Mononuclear cell (primary cell): ENCODE data around the gene REC8. TPM values are rescaled to one million over a fixed set of nuclear protein-coding genes. Genes with fewer than 3 reads are reported as not detected.
"Not testable (repeated sequence)": the region's sequence is repeated elsewhere in the genome, so short reads cannot be mapped to it uniquely, and the experiment has no call there.

Experiments used
- H3K27me3 ChIP-seq: 2 replicates; pipeline ENCODE4 v1.6.0; 2011; ENCODE audit warnings: low read length, control low read depth; ENCODE audit not compliant: insufficient read depth
- H3K4me1 ChIP-seq: 2 replicates; pipeline ENCODE4 v1.5.1; 2011; ENCODE audit warnings: mild to moderate bottlenecking, low read length, control low read depth; ENCODE audit not compliant: insufficient read depth
- H3K4me3 ChIP-seq: 2 replicates; pipeline ENCODE4 v1.5.1; 2011; ENCODE audit warnings: mild to moderate bottlenecking, low read length, moderate library complexity
- H3K9me3 ChIP-seq: 2 replicates; pipeline ENCODE4 v1.5.1; 2011; ENCODE audit warnings: low read depth, mild to moderate bottlenecking, control low read depth, low read length
- total RNA-seq: library from RNA; depleted of rRNA; stranded (reverse); fragments of >200 nt; gene quantifications from one replicate; pipeline ENCODE4 v1.2.3, GENCODE V29; 2012

Gene REC8
- total RNA-seq, 1 donor, result 22.7 TPM

- Histone ChIP-seq H3K4me3 (no peak overlapping the region), H3K4me1 (peaks cover 57% of the 10 kb centered on the region), H3K9me3 (no peaks in the 10 kb centered on the region), H3K27me3 (no peaks in the 10 kb centered on the region)
Measured at GRCh38 chr14:24213866-24214662, 42.2 kb downstream of the REC8 start.

GRCh38 chr14:24215495-24216344 lies 43.8 kb downstream of the REC8 start, which contains the start of gene MDP1:
Gene MDP1, minus strand, starts transcription at chr14:24216066. Its CDS starts 111 bp downstream, at chr14:24215955.
- no peaks in the 10 kb centered on the region for H3K27me3 ChIP-seq
- peak within 1 kb of the TSS; percentile 87 for H3K4me3 ChIP-seq
- no peaks in the 10 kb centered on the region for H3K9me3 ChIP-seq
- peaks cover 47% of the 10 kb centered on the region for H3K4me1 ChIP-seq

- Histone ChIP-seq H3K4me3 (no peak overlapping the region), H3K27me3 (no peaks in the 10 kb centered on the region), H3K9me3 (no peaks in the 10 kb centered on the region), H3K4me1 (peaks cover 42% of the 10 kb centered on the region)
Measured at GRCh38 chr14:24216345-24216699, 44.4 kb downstream of the REC8 start.

DNA sequence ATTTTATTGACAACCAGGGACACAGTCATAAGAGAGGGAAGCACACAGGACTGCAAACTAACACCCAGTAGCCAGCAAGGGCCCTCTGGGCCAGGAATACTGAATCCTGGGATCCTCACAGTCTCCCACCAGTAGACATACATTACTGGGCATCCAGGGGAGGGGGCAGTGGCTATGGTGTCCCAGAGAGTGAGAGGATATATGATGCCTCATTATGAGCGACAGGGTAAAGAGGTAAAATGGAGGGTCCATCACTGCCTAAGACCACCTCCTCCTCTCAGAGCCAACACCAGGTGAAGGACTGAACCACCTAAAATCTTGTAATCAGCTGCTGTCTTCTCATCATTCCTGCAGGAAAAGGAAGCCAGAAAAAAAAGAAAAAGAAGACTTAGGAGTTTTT lies 45.0 kb downstream of the REC8 start:
- not testable (repeated sequence) for H3K27me3 ChIP-seq, H3K4me3 ChIP-seq, H3K9me3 ChIP-seq
- H3K4me1 ChIP-seq, result peaks cover 38% of the 10 kb centered on the region

- Histone ChIP-seq H3K4me1 (peaks cover 22% of the 10 kb centered on the region), H3K27me3 (no peaks in the 10 kb centered on the region), H3K9me3 (no peaks in the 10 kb centered on the region), H3K4me3 (no peak overlapping the region)
Measured at GRCh38 chr14:24219080-24219479, 47.2 kb downstream of the REC8 start.

DNA sequence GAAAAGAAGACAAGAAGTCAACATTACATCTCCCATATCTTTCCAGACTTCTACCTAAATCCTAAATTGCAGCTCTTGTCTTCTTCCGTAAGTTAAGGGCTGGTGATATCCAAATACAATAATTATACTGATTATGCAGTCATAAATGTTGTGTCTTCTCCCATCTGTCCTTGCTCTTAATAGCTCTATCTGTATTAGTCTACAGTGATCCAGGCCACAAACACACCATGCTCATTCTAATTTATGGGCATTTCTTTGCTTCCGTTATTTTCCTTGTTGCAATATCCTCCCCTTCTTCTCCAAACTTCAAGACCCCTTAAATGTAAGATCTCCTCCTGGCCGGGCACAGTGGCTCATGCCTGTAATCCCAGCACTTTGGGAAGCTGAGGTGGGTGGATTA lies 47.6 kb downstream of the REC8 start:
- H3K9me3 ChIP-seq, result no peaks in the 10 kb centered on the region
- H3K4me1 ChIP-seq, result peaks cover 18% of the 10 kb centered on the region
- H3K27me3 ChIP-seq, result no peaks in the 10 kb centered on the region
- no peak overlapping the region for H3K4me3 ChIP-seq

DNA sequence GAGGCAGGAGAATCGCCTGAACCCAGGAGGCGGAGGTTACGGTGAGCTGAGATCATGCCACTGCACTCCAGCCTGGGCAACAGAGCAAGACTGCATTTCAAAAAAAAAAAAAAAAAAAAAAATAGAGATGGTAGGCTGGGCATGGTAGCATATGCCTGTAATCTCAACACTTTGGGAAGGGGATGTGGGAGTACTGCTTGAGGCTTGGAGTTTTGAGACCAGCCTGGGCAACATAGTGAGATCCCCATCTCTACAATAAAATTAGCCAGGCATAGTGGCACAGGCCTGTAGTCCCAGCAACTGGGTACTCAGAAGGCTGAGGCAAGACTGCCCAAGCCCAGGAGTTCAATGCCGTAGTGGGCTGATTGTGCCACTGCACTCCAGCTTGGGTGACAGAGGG lies 51.1 kb downstream of the REC8 start:
- not testable (repeated sequence) for H3K4me1 ChIP-seq

DNA sequence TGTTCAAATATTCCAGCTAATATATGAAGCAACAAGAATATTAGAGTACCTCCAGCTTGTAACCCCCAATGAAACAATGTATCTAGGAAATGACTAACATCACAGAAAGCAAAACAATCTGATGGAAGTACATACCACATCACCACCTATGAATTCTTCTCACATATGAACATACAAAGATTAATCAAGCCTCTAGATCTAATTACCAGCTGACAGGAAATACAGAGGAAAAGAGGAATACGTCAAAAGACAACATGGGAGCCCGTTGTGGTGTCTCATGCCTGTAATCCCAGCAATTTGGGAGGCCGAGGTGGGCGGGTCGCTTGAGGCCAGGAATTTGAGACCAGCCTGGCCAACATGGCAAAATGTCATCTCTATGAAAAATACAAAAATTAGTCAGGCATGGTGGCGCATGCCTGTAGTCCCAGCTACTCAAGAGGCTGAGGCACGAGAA lies 52.8 kb downstream of the REC8 start:
- Histone ChIP-seq H3K27me3 (no peaks in the 10 kb centered on the region), H3K4me3 (no peak overlapping the region), H3K9me3 (no peaks in the 10 kb centered on the region), H3K4me1 (no peaks in the 10 kb centered on the region)

More for the DNA sequence above, 51.1 kb downstream of the REC8 start:
- H3K27me3 ChIP-seq, H3K4me3 ChIP-seq, H3K9me3 ChIP-seq: not testable (repeated sequence)

GRCh38 chr14:24226473-24226872 lies 54.6 kb downstream of the REC8 start:
- Histone ChIP-seq H3K4me1 (peaks cover 10% of the 10 kb centered on the region), H3K4me3 (no peak overlapping the region), H3K27me3 (no peaks in the 10 kb centered on the region), H3K9me3 (no peaks in the 10 kb centered on the region)

DNA sequence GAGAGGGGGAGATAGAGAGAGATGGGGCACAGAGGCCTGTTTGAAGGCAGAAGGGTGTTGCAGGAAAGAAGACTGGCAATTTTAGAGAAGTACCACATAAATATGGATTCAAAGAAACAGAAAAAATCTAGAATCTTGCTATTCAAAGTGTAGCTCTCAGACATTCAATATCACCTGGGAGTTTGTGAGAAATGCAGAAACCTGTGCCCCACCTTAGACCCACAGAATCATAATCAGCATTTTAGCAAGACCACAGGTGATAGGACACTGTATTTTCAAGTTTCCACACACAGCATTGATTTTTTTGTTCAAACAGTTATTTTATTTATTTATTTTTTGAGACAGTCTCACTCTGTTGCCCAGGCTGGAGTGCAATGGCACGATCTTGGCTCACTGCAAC lies 57.0 kb downstream of the REC8 start:
- no peaks in the 10 kb centered on the region for H3K9me3 ChIP-seq
- H3K4me3 ChIP-seq, result no peak overlapping the region
- no peaks in the 10 kb centered on the region for H3K27me3 ChIP-seq
- H3K4me1 ChIP-seq, result peaks cover 26% of the 10 kb centered on the region

Other genes starting within 250 kb of the REC8 start
- 14.1 TPM for gene DHRS4, start 218.3 kb upstream of the REC8 start, total RNA-seq
- gene DHRS4L2, start 183.2 kb upstream of the REC8 start, total RNA-seq, result 5.6 TPM
- 0.52 TPM for gene CARMIL3, start 120.1 kb upstream of the REC8 start, total RNA-seq
- gene CPNE6, start 100.5 kb upstream of the REC8 start, total RNA-seq, result not detected
- gene PCK2, start 77.8 kb upstream of the REC8 start, total RNA-seq, result 4.6 TPM
- 59.1 TPM for gene DCAF11, start 57.3 kb upstream of the REC8 start, total RNA-seq
- gene NRL, start 57.1 kb upstream of the REC8 start, total RNA-seq, result 1.2 TPM
- 0.42 TPM for gene FITM1, start 41.4 kb upstream of the REC8 start, total RNA-seq
- 218 TPM for gene PSME1, start 35.9 kb upstream of the REC8 start, total RNA-seq
- gene EMC9, start 30.5 kb upstream of the REC8 start, total RNA-seq, result 4.1 TPM
- 78.9 TPM for gene PSME2, start 25.5 kb upstream of the REC8 start, total RNA-seq
- gene RNF31, start 24.6 kb upstream of the REC8 start, total RNA-seq, result 38.4 TPM
- gene IRF9, start 10.8 kb upstream of the REC8 start, total RNA-seq, result 126 TPM
- gene IPO4, start 16.7 kb downstream of the REC8 start, total RNA-seq, result 13.3 TPM
- 13.6 TPM for gene TM9SF1, start 23.4 kb downstream of the REC8 start, total RNA-seq
- 0.31 TPM for gene TSSK4, start 33.6 kb downstream of the REC8 start, total RNA-seq
- gene CHMP4A, start 41.4 kb downstream of the REC8 start, total RNA-seq, result 90.8 TPM
- 4.5 TPM for gene MDP1, start 44.0 kb downstream of the REC8 start, total RNA-seq
- 51.2 TPM for gene NEDD8, start 60.3 kb downstream of the REC8 start, total RNA-seq
- gene GMPR2, start 60.8 kb downstream of the REC8 start, total RNA-seq, result 31.1 TPM
- gene TINF2, start 70.5 kb downstream of the REC8 start, total RNA-seq, result 70.7 TPM
- 4.2 TPM for gene TGM1, start 91.1 kb downstream of the REC8 start, total RNA-seq
- gene RABGGTA, start 99.5 kb downstream of the REC8 start, total RNA-seq, result 25.1 TPM
- gene DHRS1, start 127.7 kb downstream of the REC8 start, total RNA-seq, result 10.4 TPM
- gene NOP9, start 127.8 kb downstream of the REC8 start, total RNA-seq, result 11.2 TPM
- gene CIDEB, start 135.9 kb downstream of the REC8 start, total RNA-seq, result 14.4 TPM
- 12.6 TPM for gene LTB4R2, start 138.1 kb downstream of the REC8 start, total RNA-seq
- 12.5 TPM for gene LTB4R, start 139.4 kb downstream of the REC8 start, total RNA-seq
- 2.3 TPM for gene ADCY4, start 163.0 kb downstream of the REC8 start, total RNA-seq
- gene RIPK3, start 167.9 kb downstream of the REC8 start, total RNA-seq, result 9.9 TPM
- 0.10 TPM for gene NFATC4, start 196.1 kb downstream of the REC8 start, total RNA-seq
- under 0.01 TPM for gene NYNRIN, start 226.9 kb downstream of the REC8 start, total RNA-seq